Activated CD4-positive, alpha-beta T cell treated with anti-CD3 and anti-CD28 coated beads, Interleukin-2, Interleukin-4, amounts not matched to agents 100 ng/mL and 50 ng/mL, durations not matched to agents 16 hours and 8 hours (primary cell): ENCODE results near the gene ADAM29.
"Not testable (repeated sequence)": the region's sequence is repeated elsewhere in the genome, so short reads cannot be mapped to it uniquely, and the experiment has no call there.

Experiments
- DNase-seq: peaks from one replicate; pipeline ENCODE4 v3.0.0-alpha.2; 2020; ENCODE audit warnings: low spot score

ADAM29 gene

GRCh38 chr4:174948826-174949225, 30.7 kb downstream of the ADAM29 start:
- no peak for DNase-seq

- no peak for DNase-seq
Observed at GRCh38 chr4:174972911-174973310, 54.8 kb downstream of the ADAM29 start.

GRCh38 chr4:174973336-174973735, 55.2 kb downstream of the ADAM29 start:
- no peak for DNase-seq

- DNase-seq: no peak
Observed at GRCh38 chr4:174983128-174983750, 65.1 kb downstream of the ADAM29 start.

GRCh38 chr4:174983870-174984269, 65.7 kb downstream of the ADAM29 start:
- not testable (repeated sequence) for DNase-seq

- no peak for DNase-seq
Observed at GRCh38 chr4:174989791-174990190, 71.6 kb downstream of the ADAM29 start.

GRCh38 chr4:174993916-174994315, 75.8 kb downstream of the ADAM29 start:
- no peak for DNase-seq

- no peak for DNase-seq
Observed at GRCh38 chr4:174996079-174996478, 77.9 kb downstream of the ADAM29 start.

- DNase-seq: no peak
Observed at GRCh38 chr4:174999407-174999806, 81.2 kb downstream of the ADAM29 start.

- no peak for DNase-seq
Observed at GRCh38 chr4:175017751-175018150, 99.6 kb downstream of the ADAM29 start.

- DNase-seq: not testable (repeated sequence)
Observed at GRCh38 chr4:175019447-175019846, 101.3 kb downstream of the ADAM29 start.
